H9 (cell line): Measurements from ENCODE around the gene IGF2R. TPM values are rescaled to one million over a fixed set of nuclear protein-coding genes. Genes with fewer than 3 reads are reported as not detected.

ENCODE experiments used
- DNase-seq: peaks from one replicate; pipeline ENCODE4 v3.0.0-alpha.2; 2017
- H2AFZ ChIP-seq: one replicate; pipeline ENCODE4 v1.6.1; 2013; ENCODE audit warnings: mild to moderate bottlenecking, low read length, control low read depth, moderate library complexity
- H2AK5ac ChIP-seq: 2 replicates; pipeline ENCODE4 v1.6.1; 2013; ENCODE audit warnings: low read length, control low read depth, mixed read lengths; ENCODE audit not compliant: insufficient read length
- H2BK120ac ChIP-seq: one replicate; pipeline ENCODE4 v1.6.1; 2013; ENCODE audit warnings: low read depth, mild to moderate bottlenecking, low read length, control low read depth, inconsistent platforms; ENCODE audit not compliant: poor library complexity, severe bottlenecking
- H2BK12ac ChIP-seq: 2 replicates; pipeline ENCODE4 v1.6.1; 2013; ENCODE audit warnings: low read length, control low read depth, mixed read lengths, low read depth; ENCODE audit not compliant: insufficient read length
- H2BK15ac ChIP-seq: 2 replicates; pipeline ENCODE4 v1.6.1; 2013; ENCODE audit warnings: low read depth, low read length, control low read depth
- H2BK20ac ChIP-seq: one replicate; pipeline ENCODE4 v1.6.1; 2013; ENCODE audit warnings: low read depth, mild to moderate bottlenecking, low read length, control low read depth, inconsistent platforms; ENCODE audit not compliant: poor library complexity, severe bottlenecking
- H2BK5ac ChIP-seq: 2 replicates; pipeline ENCODE4 v1.6.1; 2013; ENCODE audit warnings: low read length, control low read depth, mixed read lengths; ENCODE audit not compliant: insufficient read length
- H3K14ac ChIP-seq: 2 replicates; pipeline ENCODE4 v1.6.1; 2013; ENCODE audit warnings: low read length, control low read depth; ENCODE audit not compliant: insufficient read depth
- H3K18ac ChIP-seq: 2 replicates; pipeline ENCODE4 v1.6.1; 2013; ENCODE audit warnings: low read depth, mild to moderate bottlenecking, mixed read lengths, low read length, control low read depth; ENCODE audit not compliant: insufficient read length
- H3K23ac ChIP-seq: 2 replicates; pipeline ENCODE4 v1.6.1; 2013; ENCODE audit warnings: low read length, control low read depth, mixed read lengths, low read depth; ENCODE audit not compliant: insufficient read length
- H3K23me2 ChIP-seq: 2 replicates; pipeline ENCODE4 v1.6.1; 2013; ENCODE audit warnings: low read depth, mild to moderate bottlenecking, mixed read lengths, low read length, control low read depth; ENCODE audit not compliant: insufficient read length, poor library complexity, severe bottlenecking
- H3K27ac ChIP-seq: 2 replicates; pipeline ENCODE4 v1.5.1; 2013; ENCODE audit warnings: low read length, control low read depth, mixed read lengths, low read depth; ENCODE audit not compliant: insufficient read length
- H3K27me3 ChIP-seq: 2 replicates; pipeline ENCODE4 v1.6.1; 2013; ENCODE audit warnings: low read length, control low read depth, inconsistent platforms; ENCODE audit not compliant: insufficient read depth
- H3K4ac ChIP-seq: 2 replicates; pipeline ENCODE4 v1.6.1; 2013; ENCODE audit warnings: low read depth, mild to moderate bottlenecking, control low read depth, inconsistent platforms, low read length, moderate library complexity
- H3K4me1 ChIP-seq: 2 replicates; pipeline ENCODE4 v1.6.1; 2013; ENCODE audit warnings: low read length, control low read depth, inconsistent platforms; ENCODE audit not compliant: insufficient read depth
- H3K4me2 ChIP-seq: 2 replicates; pipeline ENCODE4 v1.6.1; 2013; ENCODE audit warnings: low read length, control low read depth, mixed read lengths; ENCODE audit not compliant: insufficient read length, insufficient read depth
- H3K56ac ChIP-seq: 2 replicates; pipeline ENCODE4 v1.6.1; 2013; ENCODE audit warnings: low read depth, mild to moderate bottlenecking, mixed read lengths, low read length, control low read depth; ENCODE audit not compliant: insufficient read length
- H3K79me1 ChIP-seq: 2 replicates; pipeline ENCODE4 v1.6.1; 2013; ENCODE audit warnings: low read depth, mild to moderate bottlenecking, moderate library complexity, low read length, control low read depth, inconsistent platforms; ENCODE audit not compliant: insufficient read depth, poor library complexity, severe bottlenecking
- H3K79me2 ChIP-seq: 2 replicates; pipeline ENCODE4 v1.6.1; 2013; ENCODE audit warnings: low read length, control low read depth, inconsistent platforms; ENCODE audit not compliant: insufficient read depth
- H3K9ac ChIP-seq: 2 replicates; pipeline ENCODE4 v1.6.1; 2013; ENCODE audit warnings: low read length, control low read depth, mixed read lengths; ENCODE audit not compliant: insufficient read length; ENCODE audit errors: extremely low read depth
- H3K9me3 ChIP-seq: one replicate; pipeline ENCODE4 v1.6.1; 2013; ENCODE audit warnings: low read depth, low read length, inconsistent platforms; ENCODE audit not compliant: control insufficient read depth
- H3T11ph ChIP-seq: one replicate; pipeline ENCODE4 v1.6.1; 2013; ENCODE audit warnings: mild to moderate bottlenecking, low read length, control low read depth, inconsistent platforms
- H4K20me1 ChIP-seq: one replicate; pipeline ENCODE4 v1.6.1; 2013; ENCODE audit not compliant: control insufficient read depth, insufficient read length, insufficient read depth
- H4K5ac ChIP-seq: 2 replicates; pipeline ENCODE4 v1.6.1; 2013; ENCODE audit warnings: low read depth, mild to moderate bottlenecking, mixed read lengths, low read length, control low read depth; ENCODE audit not compliant: insufficient read length
- H4K8ac ChIP-seq: replicated peaks from 2 replicates; pipeline ENCODE4 v1.6.1; 2013; ENCODE audit warnings: low read length, control low read depth, mixed read lengths, low read depth; ENCODE audit not compliant: insufficient read length
- H4K91ac ChIP-seq: 2 replicates; pipeline ENCODE4 v1.6.1; 2013; ENCODE audit warnings: low read depth, mild to moderate bottlenecking, moderate library complexity, mixed read lengths, low read length, control low read depth; ENCODE audit not compliant: insufficient read length
- H3K27ac Mint-ChIP-seq, 3 experiments: 2 replicates in 2 of 3; 3 replicates in 1 of 3; pipeline ENCODE4 v1.8.0; 2020 to 2021; ENCODE audit warnings: mixed read lengths in 3 of 3, mild to moderate bottlenecking in 1 of 3, moderate library complexity in 1 of 3
- H3K27me3 Mint-ChIP-seq: 2 replicates; pipeline ENCODE4 v1.8.0; 2021; ENCODE audit warnings: low read depth, mild to moderate bottlenecking, moderate library complexity, mixed read lengths
- H3K36me3 Mint-ChIP-seq, 3 experiments: 2 replicates in 2 of 3; 3 replicates in 1 of 3; pipeline ENCODE4 v1.8.0; 2020 to 2021; ENCODE audit warnings: low read depth in 3 of 3, mixed read lengths in 3 of 3; ENCODE audit not compliant: insufficient read depth in 1 of 3
- H3K4me1 Mint-ChIP-seq, 2 experiments: 2 replicates each; pipeline ENCODE4 v1.8.0; 2020; ENCODE audit warnings: mixed read lengths in 2 of 2
- H3K4me3 Mint-ChIP-seq, 2 experiments: 2 replicates in 1 of 2; 3 replicates in 1 of 2; pipeline ENCODE4 v1.8.0; 2020 to 2021; ENCODE audit warnings: mild to moderate bottlenecking in 2 of 2, mixed read lengths in 2 of 2, moderate library complexity in 1 of 2
- H3K9me3 Mint-ChIP-seq, 2 experiments: 2 replicates in 1 of 2; 3 replicates in 1 of 2; pipeline ENCODE4 v1.8.0; 2020; ENCODE audit warnings: mild to moderate bottlenecking in 2 of 2, mixed read lengths in 2 of 2, moderate library complexity in 1 of 2
- CTCF ChIP-seq: fragments of 200-600 bp; sonication (generic); conservative IDR thresholded peaks from 3 replicates; pipeline ENCODE4 v1.8.0; 2021; ENCODE audit warnings: antibody characterized with exemption, mild to moderate bottlenecking
- WGBS: extraction: QIAGEN DNeasy Blood & Tissue Kit; methylation state at CpG from one replicate; pipeline ENCODE4 v1.1.7; 2013; ENCODE audit warnings: missing lambda C conversion rate, low lambda C conversion rate, mixed read lengths; ENCODE audit not compliant: insufficient read length; ENCODE audit errors: extremely low coverage; 5-methylcytosine and 5-hydroxymethylcytosine counted together
- total RNA-seq: library from RNA; stranded (reverse); gene quantifications from 2 replicates; pipeline ENCODE4 v1.2.1, GENCODE V29; 2021

The IGF2R gene
- total RNA-seq, 1 experiment from 2014 or later = 66.7 TPM

GRCh38 chr6:160055813-160056212 lies 86.9 kb downstream of the IGF2R start:
- H4K20me1 ChIP-seq = no peaks in the 10 kb centered on the region
- Mint-ChIP-seq H3K9me3 (no peaks in the 10 kb centered on the region; a peak in 2 of 5 replicates), H3K27me3 (no peaks in the 10 kb centered on the region), H3K36me3 (peaks cover 48 to 86% (median 79%) of the 10 kb centered on the region in 3 experiments), H3K27ac (no peak overlapping the region), H3K4me3 (no peak overlapping the region), H3K4me1 (no peaks in the 10 kb centered on the region)
- no peak overlapping the region for H2AFZ ChIP-seq
- no peak overlapping the region for H3K4me2 ChIP-seq
- no peak overlapping the region for H3K23ac ChIP-seq
- no peak overlapping the region for H3K4ac ChIP-seq
- no peak overlapping the region for H4K91ac ChIP-seq
- no peak overlapping the region for H4K8ac ChIP-seq
- H2BK5ac ChIP-seq = no peak overlapping the region
- no peaks in the 10 kb centered on the region for H3K27me3 ChIP-seq
- no peak overlapping the region for H3K56ac ChIP-seq
- H3K27ac ChIP-seq = no peak overlapping the region
- H3K4me1 ChIP-seq = no peaks in the 10 kb centered on the region
- no peaks in the 10 kb centered on the region for H3K9me3 ChIP-seq
- H3K79me1 ChIP-seq = no peaks in the 10 kb centered on the region
- H3K9ac ChIP-seq = no peak overlapping the region
- no peak overlapping the region for H4K5ac ChIP-seq
- no peak overlapping the region for H2BK12ac ChIP-seq
- no peak overlapping the region for H3K14ac ChIP-seq
- no peak overlapping the region for H2BK120ac ChIP-seq
- H2BK15ac ChIP-seq = no peak overlapping the region
- no peak for TF ChIP-seq CTCF
- H3K18ac ChIP-seq = no peak overlapping the region
- H2BK20ac ChIP-seq = no peak overlapping the region
- no peaks in the 10 kb centered on the region for H3K79me2 ChIP-seq
- no peak overlapping the region for H2AK5ac ChIP-seq
- no CpG with 5 or more reads among the region's 6 CpGs for WGBS
- H3T11ph ChIP-seq = no peak overlapping the region
- DNase-seq = no peak
- no peaks in the 10 kb centered on the region for H3K23me2 ChIP-seq
